ENCODE data around the gene NUP58. TPM values are rescaled to one million over a fixed set of nuclear protein-coding genes. Genes with fewer than 3 reads are reported as not detected.

The NUP58 gene
- total and polyA plus RNA-seq, 10 of the 15 experiments (the other 5 are each of a cell fraction or from before 2014, with no cell fraction given) = 12.1 to 78.0 (median 48.9) TPM

GRCh38 chr13:25301347-25302113 is at the start of gene NUP58 (continued):
- TF ChIP-seq, protein P1, sequence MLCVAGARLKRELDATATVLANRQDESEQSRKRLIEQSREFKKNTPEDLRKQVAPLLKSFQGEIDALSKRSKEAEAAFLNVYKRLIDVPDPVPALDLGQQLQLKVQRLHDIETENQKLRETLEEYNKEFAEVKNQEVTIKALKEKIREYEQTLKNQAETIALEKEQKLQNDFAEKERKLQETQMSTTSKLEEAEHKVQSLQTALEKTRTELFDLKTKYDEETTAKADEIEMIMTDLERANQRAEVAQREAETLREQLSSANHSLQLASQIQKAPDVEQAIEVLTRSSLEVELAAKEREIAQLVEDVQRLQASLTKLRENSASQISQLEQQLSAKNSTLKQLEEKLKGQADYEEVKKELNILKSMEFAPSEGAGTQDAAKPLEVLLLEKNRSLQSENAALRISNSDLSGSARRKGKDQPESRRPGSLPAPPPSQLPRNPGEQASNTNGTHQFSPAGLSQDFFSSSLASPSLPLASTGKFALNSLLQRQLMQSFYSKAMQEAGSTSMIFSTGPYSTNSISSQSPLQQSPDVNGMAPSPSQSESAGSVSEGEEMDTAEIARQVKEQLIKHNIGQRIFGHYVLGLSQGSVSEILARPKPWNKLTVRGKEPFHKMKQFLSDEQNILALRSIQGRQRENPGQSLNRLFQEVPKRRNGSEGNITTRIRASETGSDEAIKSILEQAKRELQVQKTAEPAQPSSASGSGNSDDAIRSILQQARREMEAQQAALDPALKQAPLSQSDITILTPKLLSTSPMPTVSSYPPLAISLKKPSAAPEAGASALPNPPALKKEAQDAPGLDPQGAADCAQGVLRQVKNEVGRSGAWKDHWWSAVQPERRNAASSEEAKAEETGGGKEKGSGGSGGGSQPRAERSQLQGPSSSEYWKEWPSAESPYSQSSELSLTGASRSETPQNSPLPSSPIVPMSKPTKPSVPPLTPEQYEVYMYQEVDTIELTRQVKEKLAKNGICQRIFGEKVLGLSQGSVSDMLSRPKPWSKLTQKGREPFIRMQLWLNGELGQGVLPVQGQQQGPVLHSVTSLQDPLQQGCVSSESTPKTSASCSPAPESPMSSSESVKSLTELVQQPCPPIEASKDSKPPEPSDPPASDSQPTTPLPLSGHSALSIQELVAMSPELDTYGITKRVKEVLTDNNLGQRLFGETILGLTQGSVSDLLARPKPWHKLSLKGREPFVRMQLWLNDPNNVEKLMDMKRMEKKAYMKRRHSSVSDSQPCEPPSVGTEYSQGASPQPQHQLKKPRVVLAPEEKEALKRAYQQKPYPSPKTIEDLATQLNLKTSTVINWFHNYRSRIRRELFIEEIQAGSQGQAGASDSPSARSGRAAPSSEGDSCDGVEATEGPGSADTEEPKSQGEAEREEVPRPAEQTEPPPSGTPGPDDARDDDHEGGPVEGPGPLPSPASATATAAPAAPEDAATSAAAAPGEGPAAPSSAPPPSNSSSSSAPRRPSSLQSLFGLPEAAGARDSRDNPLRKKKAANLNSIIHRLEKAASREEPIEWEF (IDR thresholded peaks at IDR 0.05; ENCODE audit: insufficient replicate concordance, low read depth, low read length) = no peak
- TF ChIP-seq ZNF24 (IDR thresholded peaks at IDR 0.05) (no peak), ZBED1 (IDR thresholded peaks at IDR 0.05; ENCODE audit: borderline replicate concordance) (no peak), POU2F2 (IDR thresholded peaks at IDR 0.05; ENCODE audit: borderline replicate concordance, low read depth, low read length) (peak; percentile 41; the same call in 1 of the 3 replicates), CHD1 (IDR thresholded peaks at IDR 0.05; ENCODE audit: low read depth, low read length) (no peak), SMC3 (IDR thresholded peaks at IDR 0.05; ENCODE audit: borderline replicate concordance, low read length) (no peak), NR2C1 (IDR thresholded peaks at IDR 0.05) (peak; percentile 61; the same call in 1 of the 2 replicates), ELK1 (IDR thresholded peaks at IDR 0.05; ENCODE audit: low read depth, low read length) (peak; percentile 97), DPF2 (IDR thresholded peaks at IDR 0.05) (0 out of 2 replicates have a peak, but pooled peaks have one; percentile 29), SKIL (IDR thresholded peaks at IDR 0.05; ENCODE audit: low read depth, poor library complexity, severe bottlenecking) (no peak), RAD21 (IDR thresholded peaks at IDR 0.05; ENCODE audit: insufficient read depth, low read depth, low read length) (no peak), CHD4 (IDR thresholded peaks at IDR 0.05) (no peak), ZNF207 (IDR thresholded peaks at IDR 0.05; ENCODE audit: borderline replicate concordance) (no peak), GATAD2B (conservative IDR thresholded peaks at IDR 0.05; ENCODE audit: low read depth) (0 out of 2 replicates have a peak, but pooled peaks have one; percentile 47), KDM1A (IDR thresholded peaks at IDR 0.05; ENCODE audit: borderline replicate concordance) (no peak)
- TF ChIP-seq, protein P2, sequence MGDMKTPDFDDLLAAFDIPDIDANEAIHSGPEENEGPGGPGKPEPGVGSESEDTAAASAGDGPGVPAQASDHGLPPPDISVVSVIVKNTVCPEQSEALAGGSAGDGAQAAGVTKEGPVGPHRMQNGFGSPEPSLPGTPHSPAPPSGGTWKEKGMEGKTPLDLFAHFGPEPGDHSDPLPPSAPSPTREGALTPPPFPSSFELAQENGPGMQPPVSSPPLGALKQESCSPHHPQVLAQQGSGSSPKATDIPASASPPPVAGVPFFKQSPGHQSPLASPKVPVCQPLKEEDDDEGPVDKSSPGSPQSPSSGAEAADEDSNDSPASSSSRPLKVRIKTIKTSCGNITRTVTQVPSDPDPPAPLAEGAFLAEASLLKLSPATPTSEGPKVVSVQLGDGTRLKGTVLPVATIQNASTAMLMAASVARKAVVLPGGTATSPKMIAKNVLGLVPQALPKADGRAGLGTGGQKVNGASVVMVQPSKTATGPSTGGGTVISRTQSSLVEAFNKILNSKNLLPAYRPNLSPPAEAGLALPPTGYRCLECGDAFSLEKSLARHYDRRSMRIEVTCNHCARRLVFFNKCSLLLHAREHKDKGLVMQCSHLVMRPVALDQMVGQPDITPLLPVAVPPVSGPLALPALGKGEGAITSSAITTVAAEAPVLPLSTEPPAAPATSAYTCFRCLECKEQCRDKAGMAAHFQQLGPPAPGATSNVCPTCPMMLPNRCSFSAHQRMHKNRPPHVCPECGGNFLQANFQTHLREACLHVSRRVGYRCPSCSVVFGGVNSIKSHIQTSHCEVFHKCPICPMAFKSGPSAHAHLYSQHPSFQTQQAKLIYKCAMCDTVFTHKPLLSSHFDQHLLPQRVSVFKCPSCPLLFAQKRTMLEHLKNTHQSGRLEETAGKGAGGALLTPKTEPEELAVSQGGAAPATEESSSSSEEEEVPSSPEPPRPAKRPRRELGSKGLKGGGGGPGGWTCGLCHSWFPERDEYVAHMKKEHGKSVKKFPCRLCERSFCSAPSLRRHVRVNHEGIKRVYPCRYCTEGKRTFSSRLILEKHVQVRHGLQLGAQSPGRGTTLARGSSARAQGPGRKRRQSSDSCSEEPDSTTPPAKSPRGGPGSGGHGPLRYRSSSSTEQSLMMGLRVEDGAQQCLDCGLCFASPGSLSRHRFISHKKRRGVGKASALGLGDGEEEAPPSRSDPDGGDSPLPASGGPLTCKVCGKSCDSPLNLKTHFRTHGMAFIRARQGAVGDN (IDR thresholded peaks at IDR 0.05) = peak; percentile 57
- TF ChIP-seq, protein P3, sequence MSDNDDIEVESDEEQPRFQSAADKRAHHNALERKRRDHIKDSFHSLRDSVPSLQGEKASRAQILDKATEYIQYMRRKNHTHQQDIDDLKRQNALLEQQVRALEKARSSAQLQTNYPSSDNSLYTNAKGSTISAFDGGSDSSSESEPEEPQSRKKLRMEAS (IDR thresholded peaks at IDR 0.05; ENCODE audit: low read depth, low read length) = peak; percentile 65

Data from GM12878 (cell line).